IMR-90 (cell line): Measurements from ENCODE around the gene E2F4. TPM values are rescaled to one million over a fixed set of nuclear protein-coding genes. Genes with fewer than 3 reads are reported as not detected.
A peak's percentile ranks its signal among the peaks of the same experiment; 100 is the strongest.

Experiments used
- ATAC-seq: fragments of 200-7000 bp; cut with Tn5 transposase; 2 replicates; pipeline ENCODE4 v1.9.1; 2020; ENCODE audit warnings: low read depth, mild to moderate bottlenecking, moderate library complexity
- BruUV-seq: library from RNA; stranded (reverse); fragments of 400-500 nt; replicated peaks from 2 replicates; lab custom pipeline; 2021; lab: Mats Ljungman, UMichigan
- CTCF ChIA-PET: fragments of 300-600 bp; formaldehyde crosslinking; extraction: SDS; loops from one replicate; lab custom pipeline; 2021; ENCODE audit warnings: antibody characterized with exemption; lab: Yijun Ruan, JAX
- POLR2A ChIA-PET: fragments of 300-600 bp; sonication (Branson Sonifier 250); formaldehyde crosslinking; loops from one replicate; lab custom pipeline; 2022; ENCODE audit warnings: antibody characterized with exemption; ENCODE audit not compliant: unreplicated experiment; lab: Charles Lee
- DNase-seq: peaks from one replicate; pipeline ENCODE4 v3.0.0; 2013
- H2AFZ ChIP-seq: replicated peaks from 2 replicates; pipeline ENCODE3; 2013; ENCODE audit warnings: low read length, mild to moderate bottlenecking; ENCODE audit not compliant: poor library complexity
- H2AK5ac ChIP-seq: 2 replicates; pipeline ENCODE4 v1.6.1; 2013; ENCODE audit warnings: low read depth, low read length, inconsistent platforms
- H2AK9ac ChIP-seq: replicated peaks from 2 replicates; pipeline ENCODE3; 2013; ENCODE audit warnings: mild to moderate bottlenecking, low read depth, low read length, moderate library complexity; ENCODE audit not compliant: poor library complexity
- H2BK120ac ChIP-seq: 2 replicates; pipeline ENCODE4 v1.6.1; 2013; ENCODE audit warnings: low read depth, low read length, inconsistent platforms
- H2BK15ac ChIP-seq: 3 replicates; pipeline ENCODE4 v1.6.1; 2013; ENCODE audit warnings: low read depth, low read length, inconsistent platforms
- H2BK20ac ChIP-seq: 2 replicates; pipeline ENCODE4 v1.6.1; 2013; ENCODE audit warnings: low read depth, mild to moderate bottlenecking, inconsistent platforms, low read length, moderate library complexity
- H2BK5ac ChIP-seq: 2 replicates; pipeline ENCODE4 v1.6.1; 2013; ENCODE audit warnings: mild to moderate bottlenecking, low read depth, low read length, inconsistent platforms; ENCODE audit not compliant: poor library complexity, severe bottlenecking
- H3K14ac ChIP-seq: replicated peaks from 2 replicates; pipeline ENCODE4 v1.6.1; 2013; ENCODE audit warnings: low read depth, low read length, inconsistent platforms
- H3K18ac ChIP-seq: 2 replicates; pipeline ENCODE4 v1.6.1; 2013; ENCODE audit warnings: low read depth, low read length, control low read depth
- H3K23ac ChIP-seq: 2 replicates; pipeline ENCODE4 v1.6.1; 2013; ENCODE audit warnings: low read depth, low read length, inconsistent platforms
- H3K27ac ChIP-seq: 2 replicates; pipeline ENCODE4 v1.5.1; 2013; ENCODE audit warnings: mild to moderate bottlenecking, control low read depth, low read length; ENCODE audit not compliant: insufficient read depth
- H3K27me3 ChIP-seq: 2 replicates; pipeline ENCODE4 v1.6.1; 2013; ENCODE audit warnings: low read length; ENCODE audit not compliant: control insufficient read depth, insufficient read depth
- H3K36me3 ChIP-seq: 2 replicates; pipeline ENCODE4 v1.6.1; 2013; ENCODE audit warnings: low read length, mixed read lengths; ENCODE audit not compliant: control insufficient read depth, insufficient read depth
- H3K4ac ChIP-seq: 2 replicates; pipeline ENCODE4 v1.6.1; 2013; ENCODE audit warnings: low read depth, low read length, inconsistent platforms
- H3K4me1 ChIP-seq: 2 replicates; pipeline ENCODE4 v1.6.1; 2013; ENCODE audit warnings: low read length, mixed read lengths; ENCODE audit not compliant: control insufficient read depth, insufficient read depth
- H3K4me2 ChIP-seq: 2 replicates; pipeline ENCODE4 v1.6.1; 2013; ENCODE audit warnings: low read depth, mild to moderate bottlenecking, control low read depth, low read length, moderate library complexity
- H3K4me3 ChIP-seq: 2 replicates; pipeline ENCODE4 v1.5.1; 2013; ENCODE audit warnings: low read depth, mild to moderate bottlenecking, control low read depth, low read length, moderate library complexity; ENCODE audit not compliant: insufficient read depth
- H3K56ac ChIP-seq: 2 replicates; pipeline ENCODE4 v1.6.1; 2013; ENCODE audit warnings: low read length, inconsistent platforms; ENCODE audit not compliant: insufficient read depth; ENCODE audit errors: extremely low read depth
- H3K79me1 ChIP-seq, 2 experiments: 2 replicates each; pipeline ENCODE4 v1.6.1; 2013; ENCODE audit warnings: low read length in 2 of 2, inconsistent platforms in 1 of 2, low read depth in 1 of 2
- H3K9ac ChIP-seq: 2 replicates; pipeline ENCODE4 v1.6.1; 2013; ENCODE audit warnings: low read depth, low read length, control low read depth
- H3K9me1 ChIP-seq: 2 replicates; pipeline ENCODE4 v1.6.1; 2013; ENCODE audit warnings: low read length, inconsistent platforms; ENCODE audit not compliant: insufficient read depth
- H3K9me3 ChIP-seq: 2 replicates; pipeline ENCODE4 v1.6.1; 2013; ENCODE audit warnings: low read length; ENCODE audit not compliant: control insufficient read depth, insufficient read depth
- H4K20me1 ChIP-seq: 2 replicates; pipeline ENCODE4 v1.6.1; 2013; ENCODE audit warnings: low read length, inconsistent platforms; ENCODE audit not compliant: insufficient read depth
- H4K5ac ChIP-seq: 2 replicates; pipeline ENCODE4 v1.6.1; 2013; ENCODE audit warnings: mild to moderate bottlenecking, low read depth, low read length, control low read depth
- H4K8ac ChIP-seq, 2 experiments: 2 replicates each; pipeline ENCODE4 v1.6.1; 2013; ENCODE audit warnings: low read depth in 2 of 2, low read length in 2 of 2, control low read depth in 1 of 2, inconsistent platforms in 1 of 2
- H4K91ac ChIP-seq: 2 replicates; pipeline ENCODE4 v1.6.1; 2013; ENCODE audit warnings: low read depth, low read length, inconsistent platforms; ENCODE audit not compliant: insufficient read depth
- BHLHE40 ChIP-seq: fragments of 150-350 bp; IDR thresholded peaks from 2 replicates; pipeline ENCODE4 v1.6.1; 2016; ENCODE audit warnings: mild to moderate bottlenecking, low read depth, low read length
- CEBPB ChIP-seq: IDR thresholded peaks from 2 replicates; pipeline ENCODE4 v1.6.1; 2012; ENCODE audit warnings: low read depth, low read length, improper control_type of control experiment
- CHD1 ChIP-seq: IDR thresholded peaks from 2 replicates; pipeline ENCODE4 v1.6.1; 2012; ENCODE audit warnings: low read depth, low read length, improper control_type of control experiment
- FOS ChIP-seq: fragments of 150-350 bp; IDR thresholded peaks from 2 replicates; pipeline ENCODE4 v1.6.1; 2016; ENCODE audit warnings: low read depth, low read length
- MAFK ChIP-seq: IDR thresholded peaks from 2 replicates; pipeline ENCODE4 v1.6.1; 2012; ENCODE audit warnings: low read depth, low read length, improper control_type of control experiment
- MAZ ChIP-seq: IDR thresholded peaks from 2 replicates; pipeline ENCODE4 v1.6.1; 2012; ENCODE audit warnings: low read depth, mild to moderate bottlenecking, low read length, improper control_type of control experiment, moderate library complexity, borderline replicate concordance
- MXI1 ChIP-seq: IDR thresholded peaks from 2 replicates; pipeline ENCODE4 v1.6.1; 2012; ENCODE audit warnings: low read depth, mild to moderate bottlenecking, low read length, moderate library complexity, borderline replicate concordance
- NFE2L2 ChIP-seq: fragments of 150-350 bp; IDR thresholded peaks from 2 replicates; pipeline ENCODE4 v1.6.1; 2016; ENCODE audit warnings: low read depth, mild to moderate bottlenecking, low read length
- POLR2A ChIP-seq: IDR thresholded peaks from 2 replicates; pipeline ENCODE4 v1.6.1; 2012; ENCODE audit warnings: mild to moderate bottlenecking, low read depth, low read length
- RAD21 ChIP-seq: IDR thresholded peaks from 2 replicates; pipeline ENCODE4 v1.6.1; 2012; ENCODE audit warnings: low read length, improper control_type of control experiment
- RCOR1 ChIP-seq: IDR thresholded peaks from 2 replicates; pipeline ENCODE4 v1.6.1; 2012; ENCODE audit warnings: mild to moderate bottlenecking, low read length, improper control_type of control experiment; ENCODE audit not compliant: insufficient replicate concordance
- RFX5 ChIP-seq: IDR thresholded peaks from 2 replicates; pipeline ENCODE4 v1.8.0; 2012; ENCODE audit warnings: low read depth, mild to moderate bottlenecking, low read length, moderate library complexity
- SMC3 ChIP-seq: fragments of 150-350 bp; IDR thresholded peaks from 2 replicates; pipeline ENCODE4 v1.6.1; 2016; ENCODE audit warnings: low read depth, mild to moderate bottlenecking, antibody characterized with exemption, low read length, moderate library complexity
- WGBS, 2 experiments: methylation state at CpG; one replicate each; pipeline versions ENCODE4 v1.1.5 to v1.1.7; 2013; ENCODE audit warnings: missing lambda C conversion rate in 2 of 2; ENCODE audit not compliant: insufficient read length in 1 of 2; ENCODE audit errors: extremely low coverage in 2 of 2; 5-methylcytosine and 5-hydroxymethylcytosine counted together
- dilution Hi-C: fragments of 300-500 bp; cut with HindIII; formaldehyde crosslinking; loops from one replicate; pipeline ENCODE4 v1.14.3; 2018; ENCODE audit warnings: low sequenced_read_pairs; ENCODE audit not compliant: unreplicated experiment
- in situ Hi-C: fragments of 300-500 bp; cut with MboI; formaldehyde crosslinking; loops from 3 replicates; pipeline ENCODE4 v1.14.3; 2019; ENCODE audit warnings: low sequenced_read_pairs, inconsistent platforms, mixed read lengths
- intact Hi-C: fragments of 100-400 bp; cut with micrococcal nuclease; formaldehyde crosslinking; loops from 2 replicates; pipeline ENCODE4 v1.10.0; 2022
- polyA plus RNA-seq, 3 experiments: library from polyadenylated mRNA; depleted of rRNA; stranded (reverse); fragments of >200 nt; gene quantifications; 2 replicates each; pipeline ENCODE4 v1.2.3, GENCODE V29; 2012; ENCODE audit warnings: low replicate concordance in 1 of 3
- total RNA-seq: library from RNA; depleted of rRNA; stranded (reverse); fragments of >200 nt; gene quantifications from 2 replicates; pipeline ENCODE4 v1.2.3, GENCODE V29; 2012
- TF ChIP-seq, protein P1 (sequence below): conservative IDR thresholded peaks from 2 replicates; pipeline ENCODE4 v1.5.1; 2012; ENCODE audit warnings: mild to moderate bottlenecking, low read depth, low read length, improper control_type of control experiment

The E2F4 gene
- total and polyA plus RNA-seq, 2 of the 4 experiments (the other 2 are of a cell fraction) = 63.4 to 103 TPM

DNA sequence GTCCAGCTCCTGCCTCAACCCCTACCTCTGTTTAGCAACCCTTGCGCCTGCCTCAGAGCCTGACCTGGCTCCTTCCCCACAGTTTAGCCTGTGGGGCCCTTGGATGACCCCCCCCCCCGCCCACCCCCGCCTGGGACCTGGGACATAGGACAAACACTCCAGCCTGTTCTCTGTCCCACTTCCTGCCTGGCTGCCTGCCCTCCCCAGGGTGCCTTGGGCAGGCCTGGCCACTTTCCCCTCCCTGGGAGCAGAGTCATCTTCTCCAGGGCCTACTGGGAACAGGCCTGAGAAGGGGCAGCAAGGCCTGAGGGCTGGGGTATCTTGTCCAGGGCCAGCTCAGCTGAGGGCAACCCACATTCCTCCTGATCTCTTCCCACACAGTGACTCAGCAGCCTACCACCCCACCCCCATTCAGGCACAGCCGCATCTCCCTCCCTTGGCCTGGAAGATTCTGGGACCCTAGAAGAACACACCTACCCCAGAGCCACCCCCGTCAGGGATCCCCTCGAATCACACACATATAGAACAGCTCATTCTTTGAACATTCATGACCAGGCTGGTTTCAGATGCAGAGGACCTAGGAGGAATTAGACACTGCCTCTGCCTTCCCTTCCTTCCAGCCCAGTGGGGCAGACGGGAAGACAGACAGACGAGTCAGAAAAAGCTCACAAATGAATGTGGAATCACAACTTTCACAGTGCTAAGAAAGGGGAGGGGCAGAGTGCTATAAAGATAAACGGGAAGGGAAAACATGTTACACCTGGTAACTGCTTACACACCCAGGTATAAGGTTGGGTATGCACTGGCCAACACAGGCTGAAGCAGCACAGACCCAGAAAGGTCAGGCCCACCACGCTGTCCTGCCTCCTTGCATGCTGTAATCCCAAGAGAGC is 49.3 kb downstream of the E2F4 start (continued):
- peak; percentile 57 for TF ChIP-seq MAFK

DNA sequence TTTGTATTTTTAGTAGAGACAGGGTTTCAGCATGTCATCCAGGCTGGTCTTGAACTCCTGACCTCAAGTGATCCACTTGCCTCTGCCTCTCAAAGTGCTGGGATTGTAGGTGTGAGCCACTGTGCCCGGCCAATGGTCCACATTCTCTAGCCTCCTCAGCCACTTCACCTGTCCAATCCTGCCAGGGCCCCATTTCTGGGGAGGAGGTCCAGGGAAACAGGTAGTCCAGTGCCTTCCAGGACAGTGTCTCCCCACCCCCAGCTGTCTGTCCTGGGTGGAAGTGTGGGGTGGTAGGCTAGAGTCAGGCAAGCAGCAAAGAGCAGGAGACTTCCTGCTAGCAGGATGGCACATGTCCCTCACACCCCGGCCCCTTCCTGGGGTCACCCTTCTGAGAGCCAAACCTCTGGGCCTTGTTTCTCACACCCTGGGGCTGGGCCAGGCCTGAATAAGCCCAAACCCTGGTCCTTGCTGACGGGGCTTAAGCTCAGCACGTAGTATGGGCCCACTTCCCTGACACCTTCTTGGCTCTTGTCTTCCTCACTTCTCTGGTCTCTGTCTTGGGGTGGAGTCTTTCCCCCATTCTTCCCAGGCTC is 50.3 kb downstream of the E2F4 start:
- Histone ChIP-seq H3K56ac (0 out of 2 replicates have a peak overlapping the region, but pooled peaks have one; percentile 1), H4K5ac (peak overlapping the region; percentile 68), H3K9me1 (peaks cover 42% of the 10 kb centered on the region), H4K8ac (peak overlapping the region; percentile 44 to 94), H3K4me2 (no peak overlapping the region), H2BK120ac (peak overlapping the region; percentile 98), H3K36me3 (peaks cover 20% of the 10 kb centered on the region), H3K79me1 (peaks cover 38 to 84% of the 10 kb centered on the region in 2 experiments; a peak in 3 of 4 replicates), H3K9me3 (no peaks in the 10 kb centered on the region), H3K27ac (peak overlapping the region; percentile 80), H4K91ac (peak overlapping the region; percentile 95), H3K27me3 (no peaks in the 10 kb centered on the region), H3K14ac (peak overlapping the region; percentile 80), H3K9ac (no peak overlapping the region), H2AK9ac (peak overlapping the region; percentile 83), H2AFZ (no peak overlapping the region), H4K20me1 (no peaks in the 10 kb centered on the region; the same call in none of the 2 replicates), H3K23ac (peak overlapping the region; percentile 85), H2BK5ac (peak overlapping the region; percentile 93), H3K4me1 (peaks cover 44% of the 10 kb centered on the region), H3K4ac (peak overlapping the region; percentile 98), H2AK5ac (peak overlapping the region; percentile 99), H2BK15ac (peak overlapping the region; percentile 95; the same call in 2 of the 3 replicates), H3K4me3 (no peak overlapping the region), H2BK20ac (peak overlapping the region; percentile 89), H3K18ac (peak overlapping the region; percentile 44)
- dilution Hi-C loops (no loop called here), intact Hi-C loops (no loop called here), in situ Hi-C loops (no loop called here)
- no CpG with 5 or more reads among the region's 4 CpGs for WGBS, 2 experiments
- BruUV-seq = no TSS peak
- no peak for DNase-seq
- CTCF ChIA-PET = interaction anchor here (0.5 kb wide), 1 partner anchor 31 kb away, joined by 3 read pairs; no protein-coding TSS in a partner anchor
- ATAC-seq = no peak
- POLR2A ChIA-PET = no interaction called here
- TF ChIP-seq, protein P1, sequence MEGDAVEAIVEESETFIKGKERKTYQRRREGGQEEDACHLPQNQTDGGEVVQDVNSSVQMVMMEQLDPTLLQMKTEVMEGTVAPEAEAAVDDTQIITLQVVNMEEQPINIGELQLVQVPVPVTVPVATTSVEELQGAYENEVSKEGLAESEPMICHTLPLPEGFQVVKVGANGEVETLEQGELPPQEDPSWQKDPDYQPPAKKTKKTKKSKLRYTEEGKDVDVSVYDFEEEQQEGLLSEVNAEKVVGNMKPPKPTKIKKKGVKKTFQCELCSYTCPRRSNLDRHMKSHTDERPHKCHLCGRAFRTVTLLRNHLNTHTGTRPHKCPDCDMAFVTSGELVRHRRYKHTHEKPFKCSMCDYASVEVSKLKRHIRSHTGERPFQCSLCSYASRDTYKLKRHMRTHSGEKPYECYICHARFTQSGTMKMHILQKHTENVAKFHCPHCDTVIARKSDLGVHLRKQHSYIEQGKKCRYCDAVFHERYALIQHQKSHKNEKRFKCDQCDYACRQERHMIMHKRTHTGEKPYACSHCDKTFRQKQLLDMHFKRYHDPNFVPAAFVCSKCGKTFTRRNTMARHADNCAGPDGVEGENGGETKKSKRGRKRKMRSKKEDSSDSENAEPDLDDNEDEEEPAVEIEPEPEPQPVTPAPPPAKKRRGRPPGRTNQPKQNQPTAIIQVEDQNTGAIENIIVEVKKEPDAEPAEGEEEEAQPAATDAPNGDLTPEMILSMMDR = no peak
- TF ChIP-seq MAZ (no peak), POLR2A (no peak), BHLHE40 (no peak), RFX5 (no peak), CHD1 (no peak), RCOR1 (no peak), NFE2L2 (no peak), RAD21 (no peak), SMC3 (no peak), FOS (no peak), CEBPB (no peak), MXI1 (no peak)
